Stimulated activated CD8-positive, alpha-beta memory T cell treated with anti-CD3 and anti-CD28 coated beads, Interleukin-15, amount 100 ng/mL, for 24 hours (primary cell): Measurements from ENCODE around the gene ACHE.
A peak's percentile ranks its signal among the peaks of the same experiment; 100 is the strongest.
"Not testable (repeated sequence)": the region's sequence is repeated elsewhere in the genome, so short reads cannot be mapped to it uniquely, and the experiment has no call there.

Source experiments
- DNase-seq: peaks from one replicate; pipeline ENCODE4 v3.0.0-alpha.2; 2020; ENCODE audit warnings: low read depth

The ACHE gene

DNA sequence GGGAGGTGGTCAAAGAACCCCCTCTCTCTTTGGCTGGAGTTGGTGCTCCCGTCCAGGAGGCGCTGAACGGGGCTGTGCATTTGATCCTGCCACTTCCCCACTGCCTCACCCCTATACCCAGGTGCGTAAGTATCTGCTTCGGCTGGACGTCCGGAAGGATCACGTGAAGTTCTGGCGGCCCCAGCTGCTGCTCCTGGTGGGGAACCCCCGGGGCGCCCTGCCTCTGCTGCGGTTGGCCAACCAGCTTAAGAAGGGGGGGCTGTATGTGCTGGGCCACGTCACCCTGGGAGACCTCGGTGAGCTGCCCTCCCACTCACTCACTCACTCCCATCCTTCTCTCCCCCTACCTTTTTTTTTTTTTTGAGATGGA is 34.1 kb downstream of the ACHE start:
- no peak for DNase-seq

DNA sequence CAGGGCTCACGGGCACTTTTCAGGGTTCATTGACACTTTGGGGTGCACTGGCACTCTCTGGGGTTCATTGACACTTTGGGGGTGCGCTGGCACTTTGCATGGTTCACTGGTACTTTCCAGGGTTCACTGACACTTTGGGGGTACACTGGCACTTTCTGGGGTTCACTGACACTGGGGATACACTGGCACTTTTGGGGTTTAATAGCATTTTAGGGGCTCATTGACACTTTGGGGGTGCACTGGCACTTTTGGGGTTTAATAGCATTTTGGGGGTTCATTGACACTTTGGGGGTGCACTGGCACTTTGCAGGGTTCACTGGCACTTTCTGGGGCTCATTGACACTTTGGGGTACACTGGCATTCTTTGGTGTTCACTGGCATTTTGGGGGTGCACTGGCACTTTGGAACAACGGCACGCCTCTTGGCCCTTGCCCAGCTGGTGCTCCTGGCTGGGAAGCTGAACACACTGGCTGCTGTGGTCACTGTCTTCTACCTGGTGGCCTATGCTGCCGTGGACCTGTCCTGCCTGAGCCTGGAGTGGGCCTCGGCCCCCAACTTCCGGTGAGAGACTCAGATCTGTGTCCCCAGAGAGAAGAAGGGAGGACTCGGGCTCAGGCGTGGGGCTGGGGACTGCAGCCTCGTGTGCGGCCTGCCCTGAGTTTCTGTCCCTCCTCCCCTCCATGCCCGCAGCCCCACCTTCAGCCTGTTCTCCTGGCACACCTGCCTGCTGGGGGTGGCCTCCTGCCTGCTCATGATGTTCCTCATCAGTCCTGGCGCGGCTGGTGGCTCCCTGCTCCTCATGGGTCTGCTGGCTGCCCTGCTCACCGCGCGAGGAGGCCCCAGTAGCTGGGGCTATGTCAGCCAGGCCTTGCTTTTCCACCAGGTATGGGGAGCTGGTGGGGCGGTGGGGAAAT is 34.7 kb downstream of the ACHE start:
- DNase-seq = no peak

DNA sequence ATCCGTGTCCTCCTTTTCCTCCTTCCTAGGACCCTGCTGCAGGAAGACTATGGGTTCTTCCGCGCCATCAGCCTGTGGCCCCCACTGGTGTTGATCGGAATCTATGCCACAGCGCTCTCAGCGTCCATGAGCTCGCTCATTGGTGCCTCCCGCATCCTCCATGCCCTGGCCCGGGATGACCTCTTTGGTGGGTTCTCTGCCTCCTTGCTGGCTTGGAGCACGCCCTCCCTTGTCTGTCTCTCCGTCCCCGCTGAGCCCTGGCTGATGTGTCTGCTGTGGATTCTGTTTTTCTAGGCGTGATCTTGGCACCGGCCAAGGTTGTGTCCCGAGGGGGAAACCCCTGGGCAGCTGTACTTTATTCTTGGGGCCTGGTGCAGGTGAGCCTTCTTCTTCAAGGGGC is 35.8 kb downstream of the ACHE start:
- DNase-seq = no peak

DNA sequence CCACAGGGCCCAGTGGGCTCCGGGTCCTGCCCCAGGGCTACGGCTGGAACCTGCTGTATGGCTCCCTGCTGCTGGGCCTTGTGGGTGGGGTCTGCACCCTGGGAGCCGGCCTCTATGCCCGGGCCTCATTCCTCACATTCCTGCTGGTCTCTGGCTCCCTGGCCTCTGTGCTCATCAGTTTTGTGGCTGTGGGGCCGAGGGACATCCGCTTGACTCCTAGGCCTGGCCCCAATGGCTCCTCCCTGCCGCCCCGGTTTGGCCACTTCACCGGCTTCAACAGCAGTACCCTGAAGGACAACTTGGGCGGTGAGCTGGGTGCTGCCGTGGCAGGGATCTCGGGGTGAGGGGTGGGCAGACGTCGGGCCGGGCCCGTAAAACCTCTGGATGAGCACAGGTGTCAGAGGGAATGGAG is 38.8 kb downstream of the ACHE start:
- no peak for DNase-seq

DNA sequence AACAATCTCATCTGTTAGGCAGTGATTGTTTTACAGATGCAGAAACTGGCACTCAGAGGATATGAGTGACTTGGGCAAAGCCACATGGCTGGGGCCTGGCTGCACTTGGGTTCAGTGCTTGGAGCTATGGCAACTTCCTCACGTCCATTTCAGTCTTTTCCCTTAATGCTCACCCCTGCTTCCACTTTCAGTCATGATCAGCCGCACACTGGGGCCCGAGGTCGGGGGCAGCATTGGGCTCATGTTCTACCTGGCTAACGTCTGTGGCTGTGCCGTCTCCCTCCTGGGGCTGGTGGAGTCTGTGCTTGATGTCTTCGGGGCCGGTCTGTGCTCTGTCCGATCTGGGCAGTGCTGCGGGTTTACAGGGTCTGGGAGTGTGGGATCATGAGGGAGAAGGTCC is 40.2 kb downstream of the ACHE start:
- DNase-seq = no peak

DNA sequence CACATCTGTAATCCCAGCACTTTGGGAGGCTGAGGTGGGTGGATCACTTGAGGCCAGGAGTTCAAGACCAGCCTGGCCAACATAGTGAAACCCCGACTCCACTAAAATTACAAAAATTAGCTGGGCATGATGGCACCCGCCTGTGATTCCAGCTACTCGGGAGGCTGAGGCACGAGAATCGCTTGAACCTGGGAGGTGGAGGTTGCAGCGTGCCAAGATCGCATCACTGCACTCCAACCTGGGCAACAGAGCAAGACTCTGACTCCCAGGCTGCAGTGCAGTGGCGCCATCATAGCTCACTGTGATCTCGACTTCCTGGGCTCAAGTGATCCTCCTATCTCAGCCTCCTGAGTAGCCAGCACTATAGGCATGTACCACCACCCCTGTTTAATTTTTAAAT is 40.8 kb downstream of the ACHE start:
- not testable (repeated sequence) for DNase-seq

DNA sequence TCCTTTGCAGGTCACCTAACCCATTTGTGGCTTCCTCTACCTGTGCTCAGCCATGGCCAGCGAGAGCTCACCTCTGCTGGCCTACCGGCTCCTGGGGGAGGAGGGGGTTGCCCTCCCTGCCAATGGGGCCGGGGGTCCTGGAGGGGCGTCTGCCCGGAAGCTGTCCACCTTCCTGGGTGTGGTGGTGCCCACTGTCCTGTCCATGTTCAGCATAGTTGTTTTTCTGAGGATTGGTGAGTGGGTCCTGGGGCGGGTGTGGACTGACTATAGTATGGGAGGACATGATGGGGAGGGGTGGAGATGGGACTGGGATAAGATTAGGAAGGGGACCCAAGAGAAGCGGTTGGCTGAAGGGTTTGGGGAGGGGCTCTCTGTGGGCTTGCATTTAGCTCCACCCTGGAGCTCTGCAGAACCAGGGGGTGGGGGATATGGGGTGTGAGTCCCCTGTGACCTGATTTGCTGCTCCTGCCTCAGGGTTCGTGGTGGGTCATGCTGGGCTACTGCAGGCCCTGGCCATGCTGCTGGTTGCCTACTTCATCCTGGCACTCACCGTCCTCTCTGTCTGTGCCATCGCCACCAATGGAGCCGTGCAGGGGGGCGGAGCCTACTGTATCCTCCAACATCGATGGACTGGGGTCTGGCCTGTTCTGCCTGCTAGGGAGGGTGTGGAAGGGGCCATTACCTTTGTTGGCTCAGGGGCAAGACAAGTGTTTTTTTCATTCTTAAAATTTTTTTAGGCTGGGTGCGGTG is 41.4 kb downstream of the ACHE start:
- DNase-seq = no peak

DNA sequence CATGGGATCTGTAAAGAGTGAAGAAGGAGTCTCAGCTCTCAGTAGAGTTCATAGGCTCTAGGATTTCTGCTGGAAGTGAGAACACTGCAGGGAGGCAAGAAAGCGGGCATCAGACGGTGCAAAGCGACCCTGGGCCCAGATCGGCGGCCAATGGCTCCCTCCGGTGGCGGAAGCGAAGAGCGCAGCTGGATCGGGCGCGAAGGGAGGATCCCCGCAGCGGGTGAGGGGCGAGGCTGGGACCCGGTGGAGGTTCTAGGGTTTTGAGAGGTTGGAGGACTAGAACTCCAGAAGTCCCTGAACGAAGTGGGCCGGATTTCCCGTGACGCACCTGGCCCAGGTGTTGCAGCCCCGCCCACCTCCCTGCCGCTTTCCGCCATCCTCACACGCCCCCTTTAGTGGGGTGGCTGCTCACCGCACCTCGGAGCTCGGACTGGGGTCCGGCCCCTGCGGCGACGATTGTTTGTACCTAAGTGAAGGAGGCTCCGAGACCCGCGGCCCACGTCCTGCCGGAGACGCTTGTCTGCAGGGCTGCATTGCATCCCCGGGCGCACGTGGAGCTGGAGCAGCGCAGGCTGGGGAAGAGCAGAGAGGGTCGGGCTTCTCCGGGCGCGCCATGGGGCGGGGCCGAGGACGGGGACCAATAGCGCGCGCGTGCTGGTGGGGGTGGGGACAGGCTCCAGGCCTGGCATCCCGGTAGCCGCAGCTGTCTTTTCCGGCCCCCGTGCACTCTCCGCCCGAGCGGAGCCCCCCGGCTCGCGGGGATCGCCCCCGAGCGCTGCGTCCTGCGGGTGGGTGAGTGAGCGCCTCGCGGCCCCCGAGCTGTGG is 43.4 kb downstream of the ACHE start, which contains the start of gene SLC12A9:
Gene SLC12A9 (plus strand): TSS at position 666 of the 825 bp plus-strand sequence. CDS start 1,485 bp downstream, outside the sequence.
- peak; percentile 65 for DNase-seq

DNA sequence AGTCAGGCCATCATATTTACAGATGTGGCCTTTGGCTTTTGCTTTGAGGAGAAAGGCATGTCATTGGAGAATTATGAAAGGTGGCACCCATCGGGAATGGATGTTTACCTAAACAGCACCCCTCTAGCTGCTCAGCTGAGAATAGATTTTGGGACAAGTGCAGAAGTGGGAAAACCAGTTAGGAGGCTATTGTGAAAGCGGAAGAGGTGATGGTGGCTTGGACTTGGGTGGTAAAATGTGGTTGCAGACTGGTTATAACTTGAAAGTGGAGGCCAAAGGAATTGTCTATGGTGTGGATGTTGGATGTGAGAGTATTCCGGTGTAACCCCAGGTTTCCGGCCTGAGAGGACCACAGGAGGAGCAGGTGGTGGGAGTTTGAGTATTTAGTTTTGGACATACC is 48.3 kb downstream of the ACHE start:
- no peak for DNase-seq

DNA sequence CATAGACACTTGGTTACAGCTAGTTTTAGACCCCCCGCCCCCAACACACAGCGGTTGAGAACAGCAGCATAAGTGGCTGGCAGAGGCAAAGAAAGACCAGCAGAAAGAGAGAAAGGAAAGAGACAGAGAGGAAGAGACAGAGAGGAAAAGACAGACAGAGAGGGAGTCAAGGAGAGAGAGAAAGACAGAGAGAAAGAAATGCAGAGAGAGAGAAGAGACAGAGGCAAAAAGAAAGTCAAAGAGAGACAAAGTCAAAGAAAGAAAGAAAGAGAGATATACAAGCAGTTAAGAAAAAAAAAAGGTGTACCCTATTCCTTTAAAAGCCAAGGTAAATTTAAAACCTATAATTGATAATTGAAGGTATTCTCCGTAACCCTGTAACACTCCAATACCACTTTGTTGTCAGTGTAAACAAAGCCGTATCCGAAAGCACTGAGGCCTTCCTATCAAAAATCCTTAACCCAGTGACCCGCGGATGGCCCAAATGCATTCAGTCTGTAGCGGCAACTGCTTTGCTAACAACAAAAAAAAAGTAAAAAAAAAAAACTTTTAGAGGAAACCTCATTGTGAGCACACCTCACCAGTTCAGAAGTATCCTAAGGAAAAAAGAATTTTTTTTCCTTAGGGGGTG is 55.1 kb downstream of the ACHE start:
- DNase-seq = no peak
